Kidney (tissue), 14 donors: Measurements from ENCODE around the gene GNA14. TPM values are rescaled to one million over a fixed set of nuclear protein-coding genes. Genes with fewer than 3 reads are reported as not detected.

Source experiments
- DNase-seq, 5 donors: peaks; one replicate each; pipeline ENCODE4 v3.0.0-alpha.2; 2013 to 2020
- FAIRE-seq: peaks from 2 replicates; lab custom pipeline; 2012; peaks lifted over from hg19 to GRCh38; lab: Jason Lieb, UNC
- H3K27ac ChIP-seq, 2 donors: one replicate each; pipeline ENCODE4 v1.7.0; 2013; ENCODE audit warnings: low read depth in 2 of 2, low read length in 2 of 2, inconsistent platforms in 1 of 2
- H3K27me3 ChIP-seq: one replicate; pipeline ENCODE4 v1.7.1; 2013; ENCODE audit warnings: low read length, inconsistent platforms; ENCODE audit not compliant: control insufficient read depth, insufficient read depth
- H3K36me3 ChIP-seq, 3 donors: one replicate each; pipeline versions ENCODE4 v1.7.0 to v1.7.1; 2013; ENCODE audit warnings: low read length in 3 of 3, control low read depth in 1 of 3, inconsistent platforms in 1 of 3; ENCODE audit not compliant: insufficient read depth in 3 of 3, control insufficient read depth in 2 of 3
- H3K4me1 ChIP-seq, 3 donors: one replicate each; pipeline versions ENCODE4 v1.7.0 to v1.7.1; 2013; ENCODE audit warnings: low read length in 3 of 3, inconsistent platforms in 1 of 3, low read depth in 1 of 3; ENCODE audit not compliant: control insufficient read depth in 2 of 3, insufficient read depth in 2 of 3
- H3K4me3 ChIP-seq, 3 donors: one replicate each; pipeline versions ENCODE4 v1.7.0 to v1.8.1; 2013; ENCODE audit warnings: low read length in 3 of 3, control low read depth in 1 of 3, inconsistent platforms in 1 of 3
- H3K9ac ChIP-seq, 3 donors: one replicate each; pipeline versions ENCODE4 v1.7.0 to v1.7.1; 2013; ENCODE audit warnings: low read length in 3 of 3, control low read depth in 1 of 3, inconsistent platforms in 1 of 3
- H3K9me3 ChIP-seq, 3 donors: one replicate each; pipeline versions ENCODE4 v1.7.0 to v1.7.1; 2013; ENCODE audit warnings: low read length in 3 of 3, control low read depth in 1 of 3, inconsistent platforms in 1 of 3; ENCODE audit not compliant: control insufficient read depth in 2 of 3, insufficient read depth in 1 of 3
- CTCF ChIP-seq: IDR thresholded peaks from 3 replicates; pipeline ENCODE4 v1.5.1; 2012; ENCODE audit warnings: mild to moderate bottlenecking, moderate library complexity, borderline replicate concordance; ENCODE audit not compliant: insufficient read depth; ENCODE audit errors: extremely low read depth
- intact Hi-C: fragments of 100-400 bp; cut with DNase I; formaldehyde crosslinking; loops from one replicate; pipeline ENCODE4 v1.11.1; 2022
- polyA plus RNA-seq: library from polyadenylated mRNA; stranded (reverse); fragments of 350-450 nt; fragmentation: Illumina TruSeq; extraction: RNeasy Lipid Tissue Mini Kit (QIAGEN cat#74804); gene quantifications from one replicate; pipeline ENCODE4 v1.2.3, GENCODE V29; 2014; ENCODE audit warnings: low read depth, low replicate concordance; ENCODE audit not compliant: insufficient read depth
- total RNA-seq: library from RNA; stranded (reverse); fragmentation: NEBNext Ultra II Directional; extraction: Animal tissue kit (Norgen Biotek cat#: 25700); gene quantifications from one replicate; pipeline ENCODE4 v1.2.1, GENCODE V29; 2021
- donor health status: control.
- donor health status: control.
- donor health status: control.
- donor health status: control.
- donor health status: control.
- donor health status: DM: yes; HTN: yes; CAD: no.
- donor health status: Normal renal cell carcinoma (clear cell type).

Gene GNA14
- total and polyA plus RNA-seq, 2 donors from 2014 or later: 6.5 to 10.4 TPM

GRCh38 chr9:77426712-77427111, 221.4 kb downstream of the GNA14 start:
- Histone ChIP-seq H3K9ac (no peak overlapping the region), H3K27ac (no peak overlapping the region), H3K4me3 (no peak overlapping the region), H3K27me3 (no peaks in the 10 kb centered on the region), H3K36me3 (peaks cover 0 to 4% (median 0%) of the 10 kb centered on the region in 3 donors), H3K9me3 (no peaks in the 10 kb centered on the region), H3K4me1 (no peaks in the 10 kb centered on the region)
- FAIRE-seq (no peak), DNase-seq (no peak)
- no peak for TF ChIP-seq CTCF
- intact Hi-C loops: no loop called here

GRCh38 chr9:77424993-77425392, 223.1 kb downstream of the GNA14 start:
- Histone ChIP-seq H3K27ac (no peak overlapping the region), H3K4me1 (no peaks in the 10 kb centered on the region), H3K9ac (no peak overlapping the region), H3K4me3 (no peak overlapping the region), H3K9me3 (no peaks in the 10 kb centered on the region), H3K27me3 (no peaks in the 10 kb centered on the region), H3K36me3 (peaks cover 0 to 4% (median 0%) of the 10 kb centered on the region in 3 donors)
- intact Hi-C loops: no loop called here
- DNase-seq (no peak), FAIRE-seq (no peak)
- TF ChIP-seq CTCF: no peak

GRCh38 chr9:77423841-77424240, 224.3 kb downstream of the GNA14 start:
- no peak for FAIRE-seq
- no peaks in the 10 kb centered on the region for H3K27me3 ChIP-seq
- intact Hi-C loops: no loop called here
- H3K4me1 ChIP-seq: no peaks in the 10 kb centered on the region
- no peak overlapping the region for H3K27ac ChIP-seq
- H3K9me3 ChIP-seq: no peaks in the 10 kb centered on the region
- peaks cover 0 to 4% (median 0%) of the 10 kb centered on the region in 3 donors for H3K36me3 ChIP-seq
- no peak overlapping the region for H3K4me3 ChIP-seq
- DNase-seq: no peak
- no peak overlapping the region for H3K9ac ChIP-seq
- TF ChIP-seq CTCF: no peak

- Histone ChIP-seq H3K36me3 (peaks cover 0 to 4% (median 0%) of the 10 kb centered on the region in 3 donors), H3K9me3 (no peaks in the 10 kb centered on the region), H3K4me1 (no peaks in the 10 kb centered on the region), H3K27ac (no peak overlapping the region), H3K9ac (no peak overlapping the region), H3K27me3 (no peaks in the 10 kb centered on the region), H3K4me3 (no peak overlapping the region)
- FAIRE-seq (no peak), DNase-seq (no peak)
- intact Hi-C loops: no loop called here
- no peak for TF ChIP-seq CTCF
These were observed 225.2 kb downstream of the GNA14 start for GRCh38 chr9:77422969-77423368.
